MM.1S (cell line): ENCODE measurements around the gene CACNA1E.

Experiments
- CTCF ChIP-seq: fragments of 300-600 bp; sonication (generic); IDR thresholded peaks from 2 replicates; pipeline ENCODE4 v1.5.1; 2016; ENCODE audit warnings: antibody characterized with exemption, low read length, mixed read lengths
- EZH2 ChIP-seq: fragments of 300-600 bp; sonication (generic); optimal IDR thresholded peaks from 2 replicates; pipeline ENCODE3; 2017; ENCODE audit warnings: low read depth, mild to moderate bottlenecking, antibody characterized with exemption, low read length, mixed read lengths
- EZH2phosphoT487 ChIP-seq: fragments of 300-600 bp; sonication (generic); IDR thresholded peaks from 2 replicates; pipeline ENCODE4 v1.6.1; 2018; ENCODE audit warnings: antibody characterized with exemption, low read length

GRCh38 chr1:181675091-181675917 is 192.0 kb downstream of the CACNA1E start:
- TF ChIP-seq CTCF (no peak), EZH2phosphoT487 (no peak), EZH2 (no peak)
